GM23338 (cell line): Measurements from ENCODE around the gene CKS1B. TPM values are rescaled to one million over a fixed set of nuclear protein-coding genes. Genes with fewer than 3 reads are reported as not detected.

Source experiments
- ATAC-seq: fragments of 200-7000 bp; cut with Tn5 transposase; 3 replicates; pipeline ENCODE4 v1.9.1; 2020
- DNase-seq: peaks from one replicate; pipeline ENCODE4 v3.0.0-alpha.2; 2015; ENCODE audit warnings: low spot score
- H2AFZ ChIP-seq: fragments of 200-600 bp; sonication (generic); 2 replicates; pipeline ENCODE4 v1.8.0; 2016; ENCODE audit warnings: antibody characterized with exemption, mild to moderate bottlenecking, moderate library complexity
- H3F3A ChIP-seq: fragments of 200-600 bp; sonication (generic); replicated peaks from 2 replicates; pipeline ENCODE4 v1.8.0; 2017; ENCODE audit warnings: antibody characterized with exemption, mixed run types, low read depth
- H3K27ac ChIP-seq: fragments of 200-600 bp; sonication (generic); 2 replicates; pipeline ENCODE4 v1.6.1; 2016; ENCODE audit warnings: low read depth
- H3K27me3 ChIP-seq: fragments of 200-600 bp; sonication (generic); 2 replicates; pipeline ENCODE4 v1.8.0; 2016; ENCODE audit warnings: mild to moderate bottlenecking, mixed run types, moderate library complexity; ENCODE audit not compliant: insufficient read depth
- H3K36me3 ChIP-seq: fragments of 200-600 bp; sonication (generic); 2 replicates; pipeline ENCODE4 v1.8.0; 2016; ENCODE audit warnings: mild to moderate bottlenecking; ENCODE audit not compliant: insufficient read depth
- H3K4me1 ChIP-seq: fragments of 200-600 bp; sonication (generic); 2 replicates; pipeline ENCODE4 v1.8.0; 2016; ENCODE audit warnings: mild to moderate bottlenecking, moderate library complexity; ENCODE audit not compliant: insufficient read depth
- H3K4me2 ChIP-seq: fragments of 200-600 bp; sonication (generic); 2 replicates; pipeline ENCODE4 v1.7.1; 2017; ENCODE audit warnings: mixed run types
- H3K4me3 ChIP-seq: fragments of 200-600 bp; sonication (generic); 2 replicates; pipeline ENCODE4 v1.6.1; 2016; ENCODE audit warnings: mixed run types
- H3K79me2 ChIP-seq: fragments of 200-600 bp; sonication (generic); replicated peaks from 2 replicates; pipeline ENCODE4 v1.8.0; 2017; ENCODE audit warnings: mild to moderate bottlenecking; ENCODE audit not compliant: insufficient read depth
- H3K9me2 ChIP-seq: fragments of 200-600 bp; sonication (generic); 2 replicates; pipeline ENCODE4 v1.8.0; 2017; ENCODE audit not compliant: insufficient read depth
- H4K20me1 ChIP-seq: fragments of 200-600 bp; sonication (generic); replicated peaks from 2 replicates; pipeline ENCODE4 v1.8.0; 2017; ENCODE audit warnings: mild to moderate bottlenecking; ENCODE audit not compliant: insufficient read depth
- H3K27ac Mint-ChIP-seq: 2 replicates; pipeline ENCODE4 v1.8.0; 2020; ENCODE audit warnings: inconsistent platforms, mild to moderate bottlenecking, moderate library complexity, mixed read lengths
- H3K27me3 Mint-ChIP-seq: 3 replicates; pipeline ENCODE4 v1.8.0; 2022; ENCODE audit warnings: low read depth, mild to moderate bottlenecking, moderate library complexity, mixed read lengths, inconsistent platforms; ENCODE audit not compliant: insufficient read depth, poor library complexity
- H3K36me3 Mint-ChIP-seq: 3 replicates; pipeline ENCODE4 v1.8.0; 2021; ENCODE audit warnings: low read depth, mild to moderate bottlenecking, inconsistent platforms, moderate library complexity, mixed read lengths
- H3K4me1 Mint-ChIP-seq: 3 replicates; pipeline ENCODE4 v1.8.0; 2020; ENCODE audit warnings: mild to moderate bottlenecking, inconsistent platforms, mixed read lengths
- H3K4me3 Mint-ChIP-seq: 3 replicates; pipeline ENCODE4 v1.8.0; 2021; ENCODE audit warnings: moderate library complexity, mild to moderate bottlenecking, inconsistent platforms, mixed read lengths
- H3K9me3 Mint-ChIP-seq: 3 replicates; pipeline ENCODE4 v1.8.0; 2020; ENCODE audit warnings: moderate library complexity, mild to moderate bottlenecking, inconsistent platforms, mixed read lengths
- CREB1 ChIP-seq: fragments of 250-450 bp; sonication (Bioruptor Pico); IDR thresholded peaks from 2 replicates; pipeline ENCODE4 v1.5.0; 2020; ENCODE audit warnings: low read depth, mild to moderate bottlenecking, moderate library complexity
- CTCF ChIP-seq, 2 experiments: fragments of 200-600 bp in 1 of 2; sonication (generic) in 1 of 2; conservative IDR thresholded peaks; 2 replicates each; pipeline versions ENCODE4 v1.5.1 to v1.6.1; 2016 to 2017; ENCODE audit warnings: antibody characterized with exemption in 2 of 2, low read depth in 2 of 2, mild to moderate bottlenecking in 2 of 2, moderate library complexity in 1 of 2
- ETS1 ChIP-seq: IDR thresholded peaks from 2 replicates; pipeline ENCODE4 v1.6.1; 2016; ENCODE audit warnings: antibody characterized with exemption
- EZH2 ChIP-seq: fragments of 200-600 bp; sonication (generic); IDR thresholded peaks from one replicate; pipeline ENCODE4 v1.8.0; 2017; ENCODE audit warnings: antibody characterized with exemption, mild to moderate bottlenecking, low read depth; ENCODE audit not compliant: unreplicated experiment
- EZH2phosphoT487 ChIP-seq: fragments of 200-600 bp; sonication (generic); IDR thresholded peaks from one replicate; pipeline ENCODE4 v1.8.1; 2018; ENCODE audit warnings: antibody characterized with exemption; ENCODE audit not compliant: unreplicated experiment
- JUNB ChIP-seq: IDR thresholded peaks from one replicate; pipeline ENCODE4 v1.6.1; 2016; ENCODE audit warnings: antibody characterized with exemption; ENCODE audit not compliant: unreplicated experiment
- NANOG ChIP-seq: IDR thresholded peaks from 2 replicates; pipeline ENCODE4 v1.6.1; 2016; ENCODE audit warnings: antibody characterized with exemption, borderline replicate concordance
- POLR2AphosphoS5 ChIP-seq: IDR thresholded peaks from 2 replicates; pipeline ENCODE4 v1.6.1; 2016; ENCODE audit warnings: antibody characterized with exemption, low read depth
- REST ChIP-seq: IDR thresholded peaks from one replicate; pipeline ENCODE4 v1.6.1; 2018; ENCODE audit warnings: antibody characterized with exemption; ENCODE audit not compliant: unreplicated experiment
- STAT1 ChIP-seq: IDR thresholded peaks from one replicate; pipeline ENCODE4 v1.6.1; 2016; ENCODE audit warnings: antibody characterized with exemption; ENCODE audit not compliant: unreplicated experiment
- ZNF114 ChIP-seq: fragments of 250-450 bp; sonication (Bioruptor Pico); IDR thresholded peaks from 2 replicates; pipeline ENCODE4 v1.5.0; 2020; ENCODE audit warnings: mild to moderate bottlenecking, moderate library complexity
- ZNF331 ChIP-seq: fragments of 250-450 bp; sonication (Bioruptor Pico); IDR thresholded peaks from 2 replicates; pipeline ENCODE4 v1.5.0; 2020; ENCODE audit warnings: low read depth, mild to moderate bottlenecking, moderate library complexity
- ZNF462 ChIP-seq: fragments of 250-450 bp; sonication (Bioruptor Pico); IDR thresholded peaks from 2 replicates; pipeline ENCODE4 v1.5.0; 2020; ENCODE audit warnings: mild to moderate bottlenecking, moderate library complexity
- polyA plus RNA-seq: library from polyadenylated mRNA; unstranded; fragments of >200 nt; fragmentation: Nextera tagmentation; extraction: Ambion mirVana; gene quantifications from 2 replicates; pipeline ENCODE4 v1.2.1, GENCODE V29; 2016
- total RNA-seq: library from RNA; depleted of rRNA; stranded (reverse); fragments of >200 nt; shearing (Covaris generic); gene quantifications from 2 replicates; pipeline ENCODE4 v1.2.3, GENCODE V29; 2014

Gene CKS1B
- total and polyA plus RNA-seq, 2 experiments from 2014 or later: 296 to 617 TPM

GRCh38 chr1:155016231-155016831 lies 41.9 kb downstream of the CKS1B start:
- Histone ChIP-seq H3K4me3 (peak overlapping the region; percentile 66), H3F3A (0 out of 2 replicates have a peak, but pooled peaks cover 3% of the 10 kb centered on the region), H2AFZ (no peak overlapping the region), H3K27ac (peak overlapping the region; percentile 94; the same call in 1 of the 2 replicates), H3K4me2 (peak overlapping the region; percentile 81), H3K4me1 (peaks cover 32% of the 10 kb centered on the region), H3K36me3 (no peaks in the 10 kb centered on the region), H3K79me2 (peaks cover 5% of the 10 kb centered on the region), H4K20me1 (peaks cover 6% of the 10 kb centered on the region; the same call in 1 of the 2 replicates), H3K27me3 (no peaks in the 10 kb centered on the region), H3K9me2 (no peaks in the 10 kb centered on the region)
- peak overlapping the region; percentile 98 for H3K27ac Mint-ChIP-seq
- DNase-seq: no peak
- TF ChIP-seq CTCF (conservative IDR thresholded peaks at IDR 0.05; ENCODE audit: low read depth in 2 of 2) (no peak), ZNF462 (no peak), NANOG (no peak), POLR2AphosphoS5 (no peak), ZNF331 (CRISPR knock-in tag) (no peak), ETS1 (no peak), EZH2 (no peak), REST (no peak), JUNB (no peak), EZH2phosphoT487 (no peak), CREB1 (CRISPR knock-in tag) (no peak), STAT1 (no peak), ZNF114 (CRISPR knock-in tag) (no peak)
- peaks cover 34% of the 10 kb centered on the region for H3K36me3 Mint-ChIP-seq
- peaks cover 23% of the 10 kb centered on the region for H3K27me3 Mint-ChIP-seq
- peaks cover 52% of the 10 kb centered on the region for H3K4me1 Mint-ChIP-seq
- H3K4me3 Mint-ChIP-seq: peak overlapping the region; percentile 48; the same call in 2 of the 3 replicates
- ATAC-seq: no peak
- H3K9me3 Mint-ChIP-seq: no peaks in the 10 kb centered on the region
